ENCODE data around the gene LINC01488. TPM values are rescaled to one million over a fixed set of nuclear protein-coding genes. Genes with fewer than 3 reads are reported as not detected.
A peak's percentile ranks its signal among the peaks of the same experiment; 100 is the strongest.

LINC01488 gene
- total and polyA plus RNA-seq, 2 of the 13 experiments (the other 11 are each of a cell fraction or from before 2014, with no cell fraction given) = 0.26 to 0.58 TPM

- TF ChIP-seq NKX3-1 (CRISPR knock-in tag; IDR thresholded peaks at IDR 0.05) (peak; percentile 62; the same call in 1 of the 2 replicates), ZNF749 (CRISPR knock-in tag; IDR thresholded peaks at IDR 0.05; ENCODE audit: borderline replicate concordance) (0 out of 2 replicates have a peak, but pooled peaks have one; percentile 46), GATAD2A (CRISPR knock-in tag; IDR thresholded peaks at IDR 0.05) (peak; percentile 75), RAD21 (CRISPR knock-in tag; IDR thresholded peaks at IDR 0.05) (peak; percentile 48), ZFP91 (CRISPR knock-in tag; IDR thresholded peaks at IDR 0.05; ENCODE audit: borderline replicate concordance) (peak; percentile 43; the same call in 1 of the 2 replicates), KLF15 (CRISPR knock-in tag; IDR thresholded peaks at IDR 0.05; ENCODE audit: borderline replicate concordance) (0 out of 2 replicates have a peak, but pooled peaks have one; percentile 39), FOXJ3 (CRISPR knock-in tag; IDR thresholded peaks at IDR 0.05; ENCODE audit: borderline replicate concordance) (peak; percentile 60; the same call in 1 of the 2 replicates), ETV5 (CRISPR knock-in tag; IDR thresholded peaks at IDR 0.05; ENCODE audit: borderline replicate concordance) (peak; percentile 13; the same call in 1 of the 2 replicates), ZFX (CRISPR knock-in tag; IDR thresholded peaks at IDR 0.05; ENCODE audit: low read depth) (peak; percentile 76), SIX4 (CRISPR knock-in tag; IDR thresholded peaks at IDR 0.05) (0 out of 2 replicates have a peak, but pooled peaks have one; percentile 25), ASH2L (IDR thresholded peaks at IDR 0.05; ENCODE audit: insufficient read length, low read depth, low read length) (no peak), RXRA (CRISPR knock-in tag; IDR thresholded peaks at IDR 0.05) (peak; percentile 80), ZMYM4 (CRISPR knock-in tag; IDR thresholded peaks at IDR 0.05) (0 out of 2 replicates have a peak, but pooled peaks have one; percentile 15), MTERF4 (CRISPR knock-in tag; IDR thresholded peaks at IDR 0.05) (0 out of 2 replicates have a peak, but pooled peaks have one; percentile 44), ZBTB43 (CRISPR knock-in tag; conservative IDR thresholded peaks at IDR 0.05) (0 out of 2 replicates have a peak, but pooled peaks have one; percentile 27), MXD3 (CRISPR knock-in tag; IDR thresholded peaks at IDR 0.05) (peak; percentile 45; the same call in 1 of the 2 replicates), MEIS2 (CRISPR knock-in tag; IDR thresholded peaks at IDR 0.05) (peak; percentile 30; the same call in 1 of the 2 replicates), NR3C1 (CRISPR knock-in tag; IDR thresholded peaks at IDR 0.05) (no peak), ZNF331 (CRISPR knock-in tag; IDR thresholded peaks at IDR 0.05) (peak; percentile 54), YY1 (IDR thresholded peaks at IDR 0.05; ENCODE audit: insufficient read depth, insufficient replicate concordance, low read depth, low read length) (peak; percentile 23), NCOA2 (CRISPR knock-in tag; IDR thresholded peaks at IDR 0.05) (peak; percentile 80), ZNF280B (CRISPR knock-in tag; IDR thresholded peaks at IDR 0.05; ENCODE audit: borderline replicate concordance) (0 out of 2 replicates have a peak, but pooled peaks have one; percentile 24), TGIF2 (CRISPR knock-in tag; IDR thresholded peaks at IDR 0.05) (0 out of 2 replicates have a peak, but pooled peaks have one; percentile 17), ZFP90 (CRISPR knock-in tag; IDR thresholded peaks at IDR 0.05; ENCODE audit: borderline replicate concordance) (peak; percentile 83; the same call in 1 of the 2 replicates)
Measured at GRCh38 chr11:69497221-69497787, 15.8 kb downstream of the LINC01488 start (continued).
